CD14-positive monocyte (primary cell): ENCODE data around the gene ERICH3. TPM values are rescaled to one million over a fixed set of nuclear protein-coding genes. Genes with fewer than 3 reads are reported as not detected.
A peak's percentile ranks its signal among the peaks of the same experiment; 100 is the strongest.

Experiments
- DNase-seq, 3 donors: peaks; one replicate each; pipeline ENCODE4 v3.0.0-alpha.2; 2011 to 2022
- H2AFZ ChIP-seq: 2 replicates; pipeline ENCODE4 v1.6.0; 2012; ENCODE audit warnings: mild to moderate bottlenecking, low read depth, low read length, inconsistent platforms; ENCODE audit not compliant: insufficient read depth, poor library complexity, severe bottlenecking
- H3K27ac ChIP-seq, 2 donors: 1 replicate in 1 of 2; 2 replicates in 1 of 2; pipeline ENCODE4 v1.5.1; 2012 to 2013; ENCODE audit warnings: low read length in 2 of 2, control low read depth in 1 of 2, inconsistent platforms in 1 of 2, low read depth in 1 of 2, mild to moderate bottlenecking in 1 of 2
- H3K27me3 ChIP-seq, 2 donors: one replicate each; pipeline versions ENCODE4 v1.6.0 to v1.6.1; 2011 to 2013; ENCODE audit warnings: low read length in 2 of 2; ENCODE audit not compliant: control insufficient read depth in 2 of 2, insufficient read depth in 2 of 2
- H3K36me3 ChIP-seq, 2 donors: replicated peaks in 1 of 2; 1 replicate in 1 of 2; 2 replicates in 1 of 2; pipeline versions ENCODE4 v1.5.1 to v1.6.1; 2012 to 2013; ENCODE audit warnings: low read length in 2 of 2, control low read depth in 1 of 2, inconsistent platforms in 1 of 2, mild to moderate bottlenecking in 1 of 2; ENCODE audit not compliant: insufficient read depth in 2 of 2, control insufficient read depth in 1 of 2
- H3K4me1 ChIP-seq, 2 donors: 1 replicate in 1 of 2; 2 replicates in 1 of 2; pipeline versions ENCODE4 v1.5.1 to v1.6.1; 2012 to 2013; ENCODE audit warnings: low read length in 2 of 2, control low read depth in 1 of 2, inconsistent platforms in 1 of 2, mild to moderate bottlenecking in 1 of 2, moderate library complexity in 1 of 2; ENCODE audit not compliant: insufficient read depth in 2 of 2, control insufficient read depth in 1 of 2
- H3K4me2 ChIP-seq: replicated peaks from 2 replicates; pipeline ENCODE3; 2012; ENCODE audit warnings: low read length, moderate library complexity, mild to moderate bottlenecking; ENCODE audit not compliant: poor library complexity, severe bottlenecking; ENCODE audit errors: extremely low read depth
- H3K4me3 ChIP-seq, 3 experiments: fragments of 200-600 bp in 1 of 3; sonication (generic) in 1 of 3; replicated peaks in 1 of 3; 1 replicate in 2 of 3; 2 replicates in 1 of 3; pipeline ENCODE4 v1.5.1; 2011 to 2013; ENCODE audit warnings: low read length in 3 of 3, mild to moderate bottlenecking in 3 of 3, control low read depth in 2 of 3, low read depth in 2 of 3, inconsistent platforms in 1 of 3, moderate library complexity in 1 of 3
- H3K79me2 ChIP-seq: 2 replicates; pipeline ENCODE4 v1.6.0; 2012; ENCODE audit warnings: mild to moderate bottlenecking, control low read depth, inconsistent platforms, low read length, moderate library complexity; ENCODE audit not compliant: insufficient read depth
- H3K9ac ChIP-seq: 2 replicates; pipeline ENCODE4 v1.6.0; 2017; ENCODE audit warnings: low read length, mild to moderate bottlenecking; ENCODE audit not compliant: insufficient read depth, poor library complexity, severe bottlenecking
- H3K9me3 ChIP-seq, 2 donors: replicated peaks in 1 of 2; 1 replicate in 1 of 2; 2 replicates in 1 of 2; pipeline versions ENCODE4 v1.5.1 to v1.6.1; 2012 to 2013; ENCODE audit warnings: low read length in 2 of 2, control low read depth in 1 of 2; ENCODE audit not compliant: control insufficient read depth in 1 of 2, insufficient read depth in 1 of 2
- H4K20me1 ChIP-seq: 2 replicates; pipeline ENCODE4 v1.6.0; 2012; ENCODE audit warnings: mild to moderate bottlenecking, low read length, control low read depth, moderate library complexity; ENCODE audit not compliant: insufficient read depth
- H3K27ac Mint-ChIP-seq, 7 donors: one replicate each; pipeline ENCODE4 v1.8.0; 2020; ENCODE audit warnings: mild to moderate bottlenecking in 7 of 7, mixed read lengths in 7 of 7, moderate library complexity in 6 of 7, inconsistent platforms in 2 of 7
- H3K27me3 Mint-ChIP-seq, 3 donors: one replicate each; pipeline ENCODE4 v1.8.0; 2021 to 2022; ENCODE audit warnings: low read depth in 3 of 3, mild to moderate bottlenecking in 3 of 3, mixed read lengths in 3 of 3, moderate library complexity in 3 of 3, inconsistent platforms in 1 of 3
- H3K36me3 Mint-ChIP-seq, 2 donors: one replicate each; pipeline ENCODE4 v1.8.0; 2020; ENCODE audit warnings: mixed read lengths in 2 of 2, inconsistent platforms in 1 of 2, mild to moderate bottlenecking in 1 of 2
- H3K4me1 Mint-ChIP-seq: one replicate; pipeline ENCODE4 v1.8.0; 2020; ENCODE audit warnings: mild to moderate bottlenecking, mixed read lengths
- H3K4me3 Mint-ChIP-seq, 2 donors: one replicate each; pipeline ENCODE4 v1.8.0; 2020; ENCODE audit warnings: mild to moderate bottlenecking in 2 of 2, mixed read lengths in 2 of 2, moderate library complexity in 1 of 2
- H3K9me3 Mint-ChIP-seq, 7 donors: one replicate each; pipeline ENCODE4 v1.8.0; 2020 to 2022; ENCODE audit warnings: mixed read lengths in 7 of 7, mild to moderate bottlenecking in 6 of 7, moderate library complexity in 6 of 7, inconsistent platforms in 2 of 7
- WGBS: methylation state at CpG from one replicate; pipeline ENCODE4 v1.1.5; 2013; ENCODE audit warnings: missing lambda C conversion rate; ENCODE audit not compliant: insufficient coverage; 5-methylcytosine and 5-hydroxymethylcytosine counted together
- intact Hi-C, 2 donors: fragments of 100-400 bp; cut with micrococcal nuclease; formaldehyde crosslinking; loops; one replicate each; pipeline versions ENCODE4 v1.15.0 to v1.15.1; 2023
- polyA plus RNA-seq, 3 donors: library from polyadenylated mRNA; depleted of rRNA in 1 of 3; unstranded in 2 of 3; stranded (reverse) in 1 of 3; fragments of 300-500 nt in 2 of 3; fragments of >200 nt in 1 of 3; fragmentation: Illumina TruSeq in 2 of 3; gene quantifications; 1 replicate in 2 of 3; 2 replicates in 1 of 3; pipeline ENCODE4 v1.2.3, GENCODE V29; 2012 to 2021
- TF ChIP-seq, protein P1 (sequence below): fragments of 200-600 bp; IDR thresholded peaks from one replicate; pipeline ENCODE4 v1.8.0; 2022; ENCODE audit warnings: antibody characterized with exemption, mild to moderate bottlenecking

The ERICH3 gene
- polyA plus RNA-seq, 3 donors, result not detected

DNA sequence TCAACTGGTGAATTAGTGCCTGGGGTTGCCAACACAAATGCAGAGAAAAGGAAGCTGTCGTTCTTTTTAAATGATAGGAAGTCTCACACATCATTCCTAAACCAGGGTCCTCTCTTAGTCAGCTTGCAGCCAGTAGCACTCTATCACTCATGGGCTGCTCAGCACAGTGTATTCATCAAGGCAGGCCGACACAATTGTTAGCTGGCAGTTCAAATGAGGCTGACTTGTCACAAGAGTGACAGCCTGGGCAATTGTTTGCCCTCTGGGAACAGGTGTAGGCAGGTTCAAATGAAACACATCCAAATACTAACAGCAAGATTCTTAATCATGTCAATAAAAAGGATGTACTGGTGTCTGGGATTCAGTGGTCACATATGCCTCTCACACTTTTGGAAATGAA is 76.9 kb downstream of the ERICH3 start:
- Mint-ChIP-seq H3K4me1 (no peaks in the 10 kb centered on the region), H3K36me3 (no peaks in the 10 kb centered on the region), H3K27ac (peak overlapping the region in 1 of 7 donors; percentile 8), H3K27me3 (no peaks in the 10 kb centered on the region), H3K9me3 (peaks cover 0 to 2% (median 0%) of the 10 kb centered on the region in 7 donors), H3K4me3 (no peak overlapping the region)
- Histone ChIP-seq H3K36me3 (no peaks in the 10 kb centered on the region), H3K9ac (no peak overlapping the region), H3K27ac (no peak overlapping the region), H3K4me3 (no peak overlapping the region), H4K20me1 (no peaks in the 10 kb centered on the region), H3K4me2 (no peak overlapping the region), H2AFZ (no peak overlapping the region), H3K9me3 (no peaks in the 10 kb centered on the region), H3K27me3 (no peaks in the 10 kb centered on the region), H3K4me1 (no peaks in the 10 kb centered on the region), H3K79me2 (no peaks in the 10 kb centered on the region)
- TF ChIP-seq, protein P1, sequence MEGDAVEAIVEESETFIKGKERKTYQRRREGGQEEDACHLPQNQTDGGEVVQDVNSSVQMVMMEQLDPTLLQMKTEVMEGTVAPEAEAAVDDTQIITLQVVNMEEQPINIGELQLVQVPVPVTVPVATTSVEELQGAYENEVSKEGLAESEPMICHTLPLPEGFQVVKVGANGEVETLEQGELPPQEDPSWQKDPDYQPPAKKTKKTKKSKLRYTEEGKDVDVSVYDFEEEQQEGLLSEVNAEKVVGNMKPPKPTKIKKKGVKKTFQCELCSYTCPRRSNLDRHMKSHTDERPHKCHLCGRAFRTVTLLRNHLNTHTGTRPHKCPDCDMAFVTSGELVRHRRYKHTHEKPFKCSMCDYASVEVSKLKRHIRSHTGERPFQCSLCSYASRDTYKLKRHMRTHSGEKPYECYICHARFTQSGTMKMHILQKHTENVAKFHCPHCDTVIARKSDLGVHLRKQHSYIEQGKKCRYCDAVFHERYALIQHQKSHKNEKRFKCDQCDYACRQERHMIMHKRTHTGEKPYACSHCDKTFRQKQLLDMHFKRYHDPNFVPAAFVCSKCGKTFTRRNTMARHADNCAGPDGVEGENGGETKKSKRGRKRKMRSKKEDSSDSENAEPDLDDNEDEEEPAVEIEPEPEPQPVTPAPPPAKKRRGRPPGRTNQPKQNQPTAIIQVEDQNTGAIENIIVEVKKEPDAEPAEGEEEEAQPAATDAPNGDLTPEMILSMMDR, result no peak
- intact Hi-C loops, result no loop called here
- no peak for DNase-seq
- WGBS, result no CpG with 5 or more reads among the region's 2 CpGs

DNA sequence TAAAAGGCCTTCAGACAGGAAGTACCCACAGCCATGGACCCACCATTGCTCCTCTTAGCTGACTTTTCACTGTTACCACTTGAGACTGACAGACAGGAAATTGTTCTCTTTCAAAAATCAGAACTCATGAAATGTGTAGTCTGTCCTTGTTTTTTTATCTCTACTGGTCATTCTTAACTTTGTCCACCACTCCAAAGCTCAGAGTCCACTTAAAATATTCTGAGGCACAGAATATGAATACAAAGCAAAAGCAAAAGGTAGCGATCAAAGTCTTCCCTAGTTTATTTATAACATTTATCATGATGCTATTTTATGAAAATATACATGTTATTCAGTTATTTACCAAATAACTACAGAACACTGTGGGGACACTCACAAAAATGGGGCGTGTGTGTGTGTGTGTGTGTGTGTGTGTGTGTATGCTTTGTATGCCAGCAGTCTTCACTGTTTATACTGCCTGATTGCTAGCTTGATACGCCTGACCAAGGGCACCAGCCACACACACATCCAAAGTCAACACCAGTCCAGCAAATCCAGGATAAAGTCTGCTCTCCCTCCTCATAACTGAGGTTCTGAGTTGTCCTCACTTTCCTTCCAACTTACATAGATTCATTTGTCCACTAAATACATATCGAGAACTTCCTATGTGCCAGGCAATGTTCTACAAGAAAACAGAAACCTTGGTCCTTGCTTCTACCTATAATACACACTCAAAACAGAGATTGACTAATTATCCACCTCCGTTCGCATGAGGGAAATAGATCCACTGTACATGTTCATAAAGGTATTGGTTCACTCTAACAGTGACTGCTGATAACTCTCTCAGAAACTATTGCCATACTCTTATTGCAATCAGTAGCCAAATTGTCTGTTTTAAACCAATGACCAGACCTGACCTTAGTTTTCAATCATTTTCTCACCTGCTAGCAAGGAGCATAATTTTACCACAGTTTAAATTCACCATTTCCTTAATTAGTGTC is 79.4 kb downstream of the ERICH3 start:
- H3K9me3 ChIP-seq, result no peaks in the 10 kb centered on the region
- 88% methylated on average over 2 of the region's 6 CpGs for WGBS
- intact Hi-C loops, result no loop called here
- TF ChIP-seq, protein P1, result no peak
- Mint-ChIP-seq H3K4me1 (no peaks in the 10 kb centered on the region), H3K27ac (peak overlapping the region in 1 of 7 donors; percentile 5), H3K27me3 (peaks cover 0 to 1% (median 0%) of the 10 kb centered on the region in 3 donors), H3K4me3 (no peak overlapping the region), H3K36me3 (no peaks in the 10 kb centered on the region), H3K9me3 (peaks cover 0 to 6% (median 0%) of the 10 kb centered on the region in 7 donors)
- H2AFZ ChIP-seq, result no peak overlapping the region
- no peaks in the 10 kb centered on the region for H3K79me2 ChIP-seq
- H3K4me1 ChIP-seq, result no peaks in the 10 kb centered on the region
- H3K27ac ChIP-seq, result no peak overlapping the region
- H3K4me3 ChIP-seq, result no peak overlapping the region
- no peaks in the 10 kb centered on the region for H3K27me3 ChIP-seq
- H3K4me2 ChIP-seq, result no peak overlapping the region
- H3K9ac ChIP-seq, result no peak overlapping the region
- H3K36me3 ChIP-seq, result no peaks in the 10 kb centered on the region
- H4K20me1 ChIP-seq, result no peaks in the 10 kb centered on the region
- DNase-seq, result no peak
